NCI-H146 treated with DMSO at 0.1 percent for 48 hours (cell line): ENCODE measurements around the gene SIAH3.
"Not testable (repeated sequence)": the region's sequence is repeated elsewhere in the genome, so short reads cannot be mapped to it uniquely, and the experiment has no call there.

Experiments
- DNase-seq: peaks from one replicate; lab custom pipeline; 2025; ENCODE audit not compliant: unreplicated experiment; lab: John Stamatoyannopoulos, UW

SIAH3 gene

GRCh38 chr13:45851171-45851921, at the start of gene SIAH3:
TSS of gene SIAH3 (minus strand) at chr13:45851753. CDS start at chr13:45851629, 124 bp downstream.
- no peak for DNase-seq

- no peak for DNase-seq
These were observed 47.9 kb upstream of the SIAH3 start for GRCh38 chr13:45899406-45899805.

- DNase-seq = no peak
These were observed 46.0 kb upstream of the SIAH3 start for GRCh38 chr13:45897562-45897961.

GRCh38 chr13:45896285-45896684, 44.7 kb upstream of the SIAH3 start:
- no peak for DNase-seq

- DNase-seq = no peak
These were observed 44.3 kb upstream of the SIAH3 start for GRCh38 chr13:45895881-45896280.

- DNase-seq = no peak
These were observed 41.0 kb upstream of the SIAH3 start for GRCh38 chr13:45892513-45892912.

GRCh38 chr13:45889590-45890243, 38.2 kb upstream of the SIAH3 start:
- no peak for DNase-seq

GRCh38 chr13:45886466-45886865, 34.9 kb upstream of the SIAH3 start:
- no peak for DNase-seq

- no peak for DNase-seq
These were observed 33.6 kb upstream of the SIAH3 start for GRCh38 chr13:45885194-45885593.

GRCh38 chr13:45882626-45883025, 31.1 kb upstream of the SIAH3 start:
- no peak for DNase-seq

GRCh38 chr13:45881353-45881752, 29.8 kb upstream of the SIAH3 start:
- no peak for DNase-seq

GRCh38 chr13:45880242-45880641, 28.7 kb upstream of the SIAH3 start:
- DNase-seq = no peak

GRCh38 chr13:45879666-45880065, 28.1 kb upstream of the SIAH3 start:
- DNase-seq = peak; percentile 8

GRCh38 chr13:45878966-45879365, 27.4 kb upstream of the SIAH3 start:
- DNase-seq = no peak

- DNase-seq = no peak
These were observed 25.2 kb upstream of the SIAH3 start for GRCh38 chr13:45876781-45877180.

- no peak for DNase-seq
These were observed 24.4 kb upstream of the SIAH3 start for GRCh38 chr13:45875951-45876350.

GRCh38 chr13:45873491-45874325, 22.2 kb upstream of the SIAH3 start:
- no peak for DNase-seq

GRCh38 chr13:45872566-45872965, 21.0 kb upstream of the SIAH3 start:
- DNase-seq = no peak

- DNase-seq = not testable (repeated sequence)
These were observed 19.6 kb upstream of the SIAH3 start for GRCh38 chr13:45871201-45871600.

GRCh38 chr13:45870232-45870631, 18.7 kb upstream of the SIAH3 start:
- DNase-seq = no peak

GRCh38 chr13:45865414-45865813, 13.9 kb upstream of the SIAH3 start:
- no peak for DNase-seq
